CD4-positive, alpha-beta T cell (primary cell): ENCODE results near the gene GDF2. TPM values are rescaled to one million over a fixed set of nuclear protein-coding genes. Genes with fewer than 3 reads are reported as not detected.

Experiments
- ATAC-seq: fragments of 200-7000 bp; cut with Tn5 transposase; one replicate; pipeline ENCODE4 v1.10.0; 2022; ENCODE audit warnings: mild to moderate bottlenecking; ENCODE audit not compliant: poor library complexity
- CTCF ChIA-PET: fragments of 350-600 bp; sonication (Branson Sonifier 250); formaldehyde crosslinking; loops from one replicate; lab custom pipeline; 2021; ENCODE audit warnings: antibody characterized with exemption, inconsistent platforms; lab: Charles Lee
- POLR2A ChIA-PET: fragments of 350-600 bp; sonication (Branson Sonifier 250); formaldehyde crosslinking; loops from one replicate; lab custom pipeline; 2021; ENCODE audit warnings: antibody characterized with exemption, inconsistent platforms; lab: Charles Lee
- DNase-seq, 14 experiments: peaks; one replicate each; pipeline ENCODE4 v3.0.0-alpha.2; 2013 to 2020; ENCODE audit warnings: mixed read lengths in 2 of 14
- H3K27ac ChIP-seq, 2 donors: one replicate each; pipeline versions ENCODE4 v1.5.1 to v1.7.0; 2013; ENCODE audit warnings: low read length in 2 of 2, low read depth in 1 of 2, mild to moderate bottlenecking in 1 of 2
- H3K27me3 ChIP-seq, 2 experiments: 1 replicate in 1 of 2; 2 replicates in 1 of 2; pipeline versions ENCODE4 v1.6.1 to v1.7.0; 2013; ENCODE audit warnings: low read length in 2 of 2, control low read depth in 1 of 2, mild to moderate bottlenecking in 1 of 2, moderate library complexity in 1 of 2; ENCODE audit not compliant: insufficient read depth in 2 of 2, control insufficient read depth in 1 of 2
- H3K36me3 ChIP-seq: one replicate; pipeline ENCODE4 v1.6.1; 2013; ENCODE audit warnings: low read length, control low read depth; ENCODE audit not compliant: insufficient read depth
- H3K4me1 ChIP-seq: one replicate; pipeline ENCODE4 v1.6.1; 2013; ENCODE audit warnings: low read length, control low read depth; ENCODE audit not compliant: insufficient read depth
- H3K4me3 ChIP-seq: one replicate; pipeline ENCODE4 v1.5.1; 2013; ENCODE audit warnings: mild to moderate bottlenecking, low read length, moderate library complexity
- H3K9me3 ChIP-seq, 2 experiments: 1 replicate in 1 of 2; 2 replicates in 1 of 2; pipeline versions ENCODE4 v1.6.1 to v1.7.0; 2013; ENCODE audit warnings: low read length in 2 of 2, mild to moderate bottlenecking in 2 of 2, control low read depth in 1 of 2, moderate library complexity in 1 of 2; ENCODE audit not compliant: control insufficient read depth in 1 of 2, insufficient read depth in 1 of 2
- H3K27ac Mint-ChIP-seq: one replicate; pipeline ENCODE4 v1.8.0; 2020; ENCODE audit warnings: mixed read lengths
- H3K27me3 Mint-ChIP-seq: one replicate; pipeline ENCODE4 v1.8.0; 2021; ENCODE audit warnings: mixed read lengths
- H3K36me3 Mint-ChIP-seq: one replicate; pipeline ENCODE4 v1.8.0; 2021; ENCODE audit warnings: low read depth, mixed read lengths
- H3K4me1 Mint-ChIP-seq: one replicate; pipeline ENCODE4 v1.8.0; 2021; ENCODE audit warnings: low read depth, mixed read lengths
- H3K4me3 Mint-ChIP-seq: one replicate; pipeline ENCODE4 v1.8.0; 2020; ENCODE audit warnings: mild to moderate bottlenecking, mixed read lengths
- H3K9me3 Mint-ChIP-seq: one replicate; pipeline ENCODE4 v1.8.0; 2020; ENCODE audit warnings: mixed read lengths
- CTCF ChIP-seq: fragments of 200-600 bp; IDR thresholded peaks from one replicate; pipeline ENCODE4 v1.8.0; 2022; ENCODE audit warnings: antibody characterized with exemption, mild to moderate bottlenecking
- intact Hi-C, 2 experiments: fragments of 100-400 bp; cut with DNase I in 1 of 2; cut with micrococcal nuclease in 1 of 2; formaldehyde crosslinking; loops; one replicate each; pipeline versions ENCODE4 v1.15.1 to v1.9.0; 2023 to 2025; cut with DNase I, micrococcal nuclease
- total RNA-seq, 174 experiments: library from RNA in 2 of 174; stranded (reverse) in 2 of 174; gene quantifications; one replicate each; pipeline ENCODE4 v1.2.3 and lab custom pipeline; 2021 to 2026

Gene GDF2
- total RNA-seq, 2 experiments from 2014 or later: not detected

- Mint-ChIP-seq H3K9me3 (no peaks in the 10 kb centered on the region), H3K36me3 (no peaks in the 10 kb centered on the region), H3K27ac (no peak overlapping the region), H3K4me3 (no peak overlapping the region), H3K27me3 (no peaks in the 10 kb centered on the region), H3K4me1 (peaks cover 27% of the 10 kb centered on the region)
- DNase-seq (no peak), ATAC-seq (no peak)
- no peak overlapping the region for H3K27ac ChIP-seq
- no peaks in the 10 kb centered on the region for H3K9me3 ChIP-seq
- H3K27me3 ChIP-seq: no peaks in the 10 kb centered on the region
- ChIA-PET POLR2A (no interaction called here), CTCF (no interaction called here)
- no peak for TF ChIP-seq CTCF
- peaks cover 29% of the 10 kb centered on the region for H3K4me1 ChIP-seq
- intact Hi-C loops: no loop called here
- H3K4me3 ChIP-seq: no peak overlapping the region
- H3K36me3 ChIP-seq: no peaks in the 10 kb centered on the region
These were observed 32.3 kb upstream of the GDF2 start for GRCh38 chr10:47289921-47290320.

- Histone ChIP-seq H3K27me3 (no peaks in the 10 kb centered on the region), H3K4me1 (peaks cover 24% of the 10 kb centered on the region), H3K4me3 (no peak overlapping the region), H3K36me3 (no peaks in the 10 kb centered on the region), H3K27ac (no peak overlapping the region), H3K9me3 (no peaks in the 10 kb centered on the region)
- Mint-ChIP-seq H3K9me3 (no peaks in the 10 kb centered on the region), H3K27ac (no peak overlapping the region), H3K4me1 (peaks cover 24% of the 10 kb centered on the region), H3K36me3 (no peaks in the 10 kb centered on the region), H3K27me3 (no peaks in the 10 kb centered on the region), H3K4me3 (no peak overlapping the region)
- CTCF ChIA-PET: no interaction called here
- intact Hi-C loops: no loop called here
- no peak for DNase-seq
- POLR2A ChIA-PET: no interaction called here
- ATAC-seq: no peak
- no peak for TF ChIP-seq CTCF
These were observed 31.9 kb upstream of the GDF2 start for GRCh38 chr10:47290338-47290737.

- no peak for DNase-seq
- no peaks in the 10 kb centered on the region for H3K36me3 ChIP-seq
- H3K4me3 ChIP-seq: no peak overlapping the region
- H3K27ac ChIP-seq: no peak overlapping the region
- peaks cover 10% of the 10 kb centered on the region for H3K4me1 Mint-ChIP-seq
- no peaks in the 10 kb centered on the region for H3K27me3 Mint-ChIP-seq
- CTCF ChIA-PET: no interaction called here
- no peak overlapping the region for H3K27ac Mint-ChIP-seq
- H3K36me3 Mint-ChIP-seq: no peaks in the 10 kb centered on the region
- no peaks in the 10 kb centered on the region for H3K9me3 ChIP-seq
- POLR2A ChIA-PET: no interaction called here
- no peak for ATAC-seq
- H3K4me1 ChIP-seq: peaks cover 11% of the 10 kb centered on the region
- H3K4me3 Mint-ChIP-seq: no peak overlapping the region
- H3K27me3 ChIP-seq: no peaks in the 10 kb centered on the region
- TF ChIP-seq CTCF: no peak
- no peaks in the 10 kb centered on the region for H3K9me3 Mint-ChIP-seq
- intact Hi-C loops: no loop called here
These were observed 30.6 kb upstream of the GDF2 start for GRCh38 chr10:47291682-47292081.
